Mesendoderm (in vitro differentiated cells): ENCODE data around the gene IER3.

ENCODE experiments used
- DNase-seq: peaks from one replicate; pipeline ENCODE4 v3.0.0; 2013
- H2AK5ac ChIP-seq: 2 replicates; pipeline ENCODE4 v1.6.1; 2013; ENCODE audit warnings: low read length, inconsistent platforms
- H2BK120ac ChIP-seq: 2 replicates; pipeline ENCODE4 v1.6.1; 2013; ENCODE audit warnings: low read depth, mild to moderate bottlenecking, low read length, moderate library complexity, mixed read lengths
- H2BK15ac ChIP-seq: replicated peaks from 2 replicates; pipeline ENCODE4 v1.6.1; 2013; ENCODE audit warnings: low read depth, mild to moderate bottlenecking, moderate library complexity
- H2BK5ac ChIP-seq: 2 replicates; pipeline ENCODE4 v1.6.1; 2013; ENCODE audit warnings: low read length, inconsistent platforms
- H3K18ac ChIP-seq: 2 replicates; pipeline ENCODE4 v1.6.1; 2013; ENCODE audit warnings: mild to moderate bottlenecking, low read length, mixed read lengths
- H3K23ac ChIP-seq: one replicate; pipeline ENCODE4 v1.6.1; 2013; ENCODE audit warnings: low read length
- H3K27ac ChIP-seq: 2 replicates; pipeline ENCODE4 v1.5.1; 2013; ENCODE audit warnings: low read depth, mild to moderate bottlenecking, inconsistent platforms, low read length, moderate library complexity
- H3K27me3 ChIP-seq: 2 replicates; pipeline ENCODE4 v1.6.1; 2013; ENCODE audit warnings: low read length, control low read depth, mild to moderate bottlenecking, inconsistent platforms; ENCODE audit not compliant: insufficient read depth, poor library complexity
- H3K36me3 ChIP-seq: 2 replicates; pipeline ENCODE4 v1.6.1; 2013; ENCODE audit warnings: low read length, inconsistent platforms; ENCODE audit not compliant: control insufficient read depth, insufficient read depth
- H3K4ac ChIP-seq: one replicate; pipeline ENCODE4 v1.6.1; 2013; ENCODE audit warnings: low read depth, mild to moderate bottlenecking, low read length, moderate library complexity
- H3K4me1 ChIP-seq: 2 replicates; pipeline ENCODE4 v1.6.1; 2013; ENCODE audit warnings: low read depth, low read length, inconsistent platforms; ENCODE audit not compliant: control insufficient read depth
- H3K4me2 ChIP-seq: 2 replicates; pipeline ENCODE4 v1.6.1; 2013; ENCODE audit warnings: low read length
- H3K4me3 ChIP-seq: 2 replicates; pipeline ENCODE4 v1.5.1; 2013; ENCODE audit warnings: mild to moderate bottlenecking, low read length
- H3K56ac ChIP-seq: one replicate; pipeline ENCODE4 v1.6.1; 2013; ENCODE audit warnings: low read length
- H3K79me1 ChIP-seq: 2 replicates; pipeline ENCODE4 v1.6.1; 2013; ENCODE audit warnings: low read length, inconsistent platforms
- H3K79me2 ChIP-seq: 2 replicates; pipeline ENCODE4 v1.6.1; 2013; ENCODE audit warnings: mild to moderate bottlenecking, low read length; ENCODE audit not compliant: control insufficient read depth, insufficient read depth
- H3K9ac ChIP-seq: 2 replicates; pipeline ENCODE4 v1.6.1; 2013; ENCODE audit warnings: low read length, inconsistent platforms
- H4K5ac ChIP-seq: one replicate; pipeline ENCODE4 v1.6.1; 2013; ENCODE audit warnings: low read length
- H4K8ac ChIP-seq: one replicate; pipeline ENCODE4 v1.6.1; 2013; ENCODE audit warnings: low read depth, mild to moderate bottlenecking, control low read depth, low read length, moderate library complexity
- WGBS: extraction: QIAGEN DNeasy Blood & Tissue Kit; methylation state at CpG from one replicate; pipeline ENCODE4 v1.1.7; 2013; ENCODE audit warnings: low lambda C conversion rate, missing lambda C conversion rate; ENCODE audit not compliant: insufficient coverage; ENCODE audit errors: extremely low coverage; 5-methylcytosine and 5-hydroxymethylcytosine counted together

Gene IER3

DNA sequence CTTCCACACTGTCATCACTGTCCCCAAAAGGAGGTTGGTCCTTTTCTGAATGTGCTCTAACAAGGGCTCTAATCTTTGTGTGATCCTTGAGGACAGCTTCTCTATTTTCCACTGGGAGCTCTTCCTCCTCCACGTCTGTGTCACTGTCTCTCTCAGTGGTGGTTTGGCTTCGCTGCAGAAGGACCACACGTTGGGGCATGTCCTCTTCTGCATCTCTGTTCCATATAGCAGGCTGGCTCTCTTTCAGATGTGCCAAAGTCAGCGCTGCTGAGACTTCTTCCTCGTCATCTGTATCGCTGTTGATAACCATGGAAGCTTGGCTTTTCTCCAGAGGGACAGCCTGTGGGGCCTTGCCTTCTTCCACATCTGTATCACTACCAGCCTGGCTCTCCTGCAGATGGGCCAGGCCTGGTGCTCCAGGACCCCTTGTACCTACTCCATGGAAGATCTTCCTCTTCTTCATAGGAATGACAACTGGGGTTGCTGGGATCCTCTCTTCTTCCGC, 31.9 kb downstream of the IER3 start:
- no peak overlapping the region for H3K4me3 ChIP-seq
- H3K23ac ChIP-seq: no peak overlapping the region
- H3K18ac ChIP-seq: no peak overlapping the region
- no peak overlapping the region for H3K4me2 ChIP-seq
- no peak overlapping the region for H2BK120ac ChIP-seq
- WGBS: no CpG with 5 or more reads among the region's 7 CpGs
- no peak overlapping the region for H4K8ac ChIP-seq
- H2BK5ac ChIP-seq: no peak overlapping the region
- no peak overlapping the region for H3K9ac ChIP-seq
- no peak overlapping the region for H3K27ac ChIP-seq
- H3K79me1 ChIP-seq: peaks cover 4% of the 10 kb centered on the region
- no peak overlapping the region for H3K56ac ChIP-seq
- peaks cover 4% of the 10 kb centered on the region for H3K79me2 ChIP-seq
- no peak overlapping the region for H2AK5ac ChIP-seq
- H2BK15ac ChIP-seq: no peak overlapping the region
- DNase-seq: no peak
- no peak overlapping the region for H4K5ac ChIP-seq
- H3K27me3 ChIP-seq: no peaks in the 10 kb centered on the region
- peaks cover 2% of the 10 kb centered on the region for H3K4me1 ChIP-seq
- peaks cover 9% of the 10 kb centered on the region for H3K36me3 ChIP-seq
- H3K4ac ChIP-seq: no peak overlapping the region

DNA sequence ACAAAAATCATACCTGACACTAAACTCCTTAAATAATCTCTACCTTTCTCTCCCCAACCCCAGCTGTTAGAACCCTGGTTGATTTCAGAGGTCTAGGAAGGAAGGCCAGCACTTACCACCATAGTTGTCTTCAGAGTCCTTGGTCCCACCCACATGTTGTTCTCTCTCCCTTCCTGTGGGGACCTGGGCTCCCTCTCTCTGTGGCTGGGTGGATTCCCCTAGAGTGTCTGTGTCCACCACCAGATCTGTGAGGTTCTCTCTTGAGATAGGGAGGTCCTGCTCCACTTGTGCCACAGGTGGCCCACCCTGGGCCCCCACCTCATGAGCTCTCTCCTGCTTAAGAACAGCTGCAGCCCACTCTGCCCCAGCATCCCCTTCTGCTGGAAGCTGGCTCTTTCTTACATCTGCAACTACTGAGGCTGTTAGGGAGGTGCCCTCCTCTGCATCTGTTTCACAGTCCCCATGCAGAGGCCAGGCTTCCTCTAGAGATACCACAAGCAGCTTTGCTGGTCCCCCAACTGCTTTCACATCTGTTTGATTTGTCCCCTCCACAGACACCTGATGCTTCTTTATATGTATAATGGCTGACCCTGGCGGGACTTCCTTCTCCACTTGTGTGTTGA, 32.5 kb downstream of the IER3 start:
- peaks cover 9% of the 10 kb centered on the region for H3K36me3 ChIP-seq
- peaks cover 4% of the 10 kb centered on the region for H3K79me1 ChIP-seq
- WGBS: no CpG with 5 or more reads among the region's 1 CpG
- no peak overlapping the region for H3K23ac ChIP-seq
- no peak overlapping the region for H2BK15ac ChIP-seq
- no peak overlapping the region for H3K4me2 ChIP-seq
- H4K8ac ChIP-seq: no peak overlapping the region
- no peak overlapping the region for H2AK5ac ChIP-seq
- no peak overlapping the region for H3K18ac ChIP-seq
- peaks cover 2% of the 10 kb centered on the region for H3K4me1 ChIP-seq
- H2BK120ac ChIP-seq: no peak overlapping the region
- H3K9ac ChIP-seq: no peak overlapping the region
- H4K5ac ChIP-seq: no peak overlapping the region
- no peak overlapping the region for H3K56ac ChIP-seq
- H3K79me2 ChIP-seq: peaks cover 4% of the 10 kb centered on the region
- H3K4ac ChIP-seq: no peak overlapping the region
- no peak overlapping the region for H3K27ac ChIP-seq
- no peak overlapping the region for H2BK5ac ChIP-seq
- DNase-seq: no peak
- no peaks in the 10 kb centered on the region for H3K27me3 ChIP-seq
- no peak overlapping the region for H3K4me3 ChIP-seq

DNA sequence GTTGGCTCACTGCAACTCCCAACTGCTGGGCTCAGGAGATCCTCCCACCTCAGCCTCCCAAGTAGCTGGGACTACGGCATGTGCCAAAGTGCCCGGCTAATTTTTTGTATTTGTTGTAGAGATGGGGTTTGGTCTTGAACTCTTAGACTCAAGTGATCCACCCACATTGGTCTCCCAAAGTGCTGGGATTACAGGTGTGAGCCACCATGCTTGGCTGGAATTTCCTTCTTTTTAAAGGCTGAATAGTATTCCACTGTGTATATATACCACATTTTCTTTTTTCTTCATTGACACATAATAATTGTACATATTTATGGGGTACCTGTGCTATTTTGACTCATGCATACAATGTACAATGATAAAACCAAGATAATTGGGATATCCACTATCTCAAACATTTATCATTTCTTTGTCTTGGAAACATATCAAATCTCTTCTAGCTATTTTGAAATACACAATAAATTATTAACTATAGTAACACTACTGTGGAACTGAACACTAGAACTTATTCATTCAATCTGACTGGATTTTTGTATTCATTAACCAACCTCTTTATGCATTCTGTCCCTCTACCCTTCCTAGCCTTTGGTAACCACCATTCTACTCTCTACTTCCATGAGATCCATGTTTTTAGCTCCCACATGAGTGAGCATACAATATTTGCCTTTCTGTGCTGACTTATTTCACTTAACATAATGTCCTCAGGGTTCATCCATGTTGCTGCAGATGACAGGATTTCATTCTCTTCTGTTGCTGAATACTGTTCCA, 35.1 kb downstream of the IER3 start:
- Histone ChIP-seq H3K56ac (no peak overlapping the region), H3K27me3 (no peaks in the 10 kb centered on the region), H2BK5ac (no peak overlapping the region), H3K4me3 (no peak overlapping the region), H2BK120ac (no peak overlapping the region), H3K4me1 (no peaks in the 10 kb centered on the region), H3K9ac (no peak overlapping the region), H3K18ac (no peak overlapping the region), H3K4me2 (no peak overlapping the region), H3K4ac (no peak overlapping the region), H4K8ac (no peak overlapping the region), H3K36me3 (peaks cover 9% of the 10 kb centered on the region), H2BK15ac (no peak overlapping the region), H3K79me2 (no peaks in the 10 kb centered on the region), H3K79me1 (no peaks in the 10 kb centered on the region), H4K5ac (no peak overlapping the region), H2AK5ac (no peak overlapping the region), H3K27ac (no peak overlapping the region), H3K23ac (no peak overlapping the region)
- WGBS: no CpG with 5 or more reads among the region's 2 CpGs
- no peak for DNase-seq

DNA sequence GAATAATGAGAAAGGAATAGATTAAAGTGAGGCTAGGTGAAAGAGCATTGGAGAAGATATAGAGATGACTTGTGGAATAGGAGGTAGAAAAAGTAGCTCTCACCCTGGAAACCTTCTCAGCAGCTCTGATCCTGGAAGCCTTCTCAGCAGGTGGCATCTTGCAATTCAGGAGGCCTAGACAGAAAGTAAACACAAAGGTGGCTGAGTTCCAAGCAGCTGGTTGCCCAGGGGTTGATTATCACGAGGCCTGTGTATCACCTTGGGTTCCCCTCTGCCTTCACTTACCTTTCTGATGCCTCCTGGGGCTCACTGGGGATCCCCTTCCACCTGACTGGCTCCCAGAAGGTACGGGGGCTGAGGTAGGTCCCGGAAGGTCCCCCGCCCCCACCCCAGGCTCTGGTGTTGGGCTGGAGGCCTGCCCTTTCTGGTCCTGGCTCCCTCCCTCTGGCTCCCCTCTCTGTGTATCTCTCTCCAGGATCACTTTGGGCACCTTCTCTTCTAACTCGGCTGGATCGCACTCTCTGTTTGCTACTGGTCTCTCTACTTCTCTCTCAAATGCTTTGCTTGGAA, 37.0 kb downstream of the IER3 start:
- Histone ChIP-seq H3K4me1 (no peaks in the 10 kb centered on the region), H4K8ac (no peak overlapping the region), H3K79me2 (no peaks in the 10 kb centered on the region), H2BK15ac (no peak overlapping the region), H3K36me3 (peaks cover 3% of the 10 kb centered on the region), H3K4me2 (no peak overlapping the region), H3K27ac (peak overlapping the region; percentile 43), H3K4me3 (no peak overlapping the region), H3K27me3 (no peaks in the 10 kb centered on the region), H2BK5ac (no peak overlapping the region), H3K23ac (no peak overlapping the region), H3K56ac (no peak overlapping the region), H3K18ac (no peak overlapping the region), H3K79me1 (no peaks in the 10 kb centered on the region), H4K5ac (no peak overlapping the region), H3K9ac (no peak overlapping the region), H2BK120ac (no peak overlapping the region), H2AK5ac (no peak overlapping the region), H3K4ac (no peak overlapping the region)
- WGBS: no CpG with 5 or more reads among the region's 6 CpGs
- DNase-seq: peak; percentile 31

DNA sequence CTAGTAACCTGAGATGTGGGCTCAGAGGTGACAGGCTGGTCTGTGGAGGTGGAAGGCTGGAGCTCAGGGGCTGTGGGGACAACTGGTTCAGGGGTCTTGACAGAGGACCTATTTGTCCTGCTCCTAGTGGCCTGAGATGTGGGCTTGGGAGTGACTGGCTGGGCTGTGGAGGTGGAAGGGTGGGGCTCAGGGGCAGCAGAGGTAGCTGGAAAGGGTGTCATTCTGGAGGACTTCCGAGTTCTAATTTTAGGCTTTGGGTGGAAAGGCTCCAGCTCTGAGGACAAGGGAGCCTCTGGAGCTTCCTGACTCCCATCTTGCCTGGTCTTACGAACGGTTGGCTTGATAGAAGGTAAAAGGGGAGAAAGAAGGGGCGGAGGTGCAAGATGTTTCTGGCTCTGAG, 38.7 kb downstream of the IER3 start:
- no peak overlapping the region for H3K9ac ChIP-seq
- H3K36me3 ChIP-seq: no peaks in the 10 kb centered on the region
- no CpG with 5 or more reads among the region's 4 CpGs for WGBS

More for the DNA sequence above, 38.7 kb downstream of the IER3 start:
- Histone ChIP-seq H4K5ac (no peak overlapping the region), H2BK5ac (no peak overlapping the region), H3K4me2 (no peak overlapping the region), H3K23ac (no peak overlapping the region), H2AK5ac (no peak overlapping the region), H3K4ac (no peak overlapping the region), H3K4me1 (no peaks in the 10 kb centered on the region), H2BK15ac (no peak overlapping the region), H3K79me1 (no peaks in the 10 kb centered on the region), H3K18ac (no peak overlapping the region), H4K8ac (no peak overlapping the region), H3K27me3 (no peaks in the 10 kb centered on the region), H3K27ac (no peak overlapping the region), H3K4me3 (no peak overlapping the region), H3K79me2 (no peaks in the 10 kb centered on the region), H3K56ac (no peak overlapping the region), H2BK120ac (no peak overlapping the region)
- DNase-seq: no peak
